Measurements from ENCODE around the gene IDE. TPM values are rescaled to one million over a fixed set of nuclear protein-coding genes. Genes with fewer than 3 reads are reported as not detected.

Gene IDE
- total and polyA plus RNA-seq, 9 of the 15 experiments (the other 6 are each of a cell fraction or from before 2014, with no cell fraction given): 10.2 to 50.6 (median 33.2) TPM

DNA sequence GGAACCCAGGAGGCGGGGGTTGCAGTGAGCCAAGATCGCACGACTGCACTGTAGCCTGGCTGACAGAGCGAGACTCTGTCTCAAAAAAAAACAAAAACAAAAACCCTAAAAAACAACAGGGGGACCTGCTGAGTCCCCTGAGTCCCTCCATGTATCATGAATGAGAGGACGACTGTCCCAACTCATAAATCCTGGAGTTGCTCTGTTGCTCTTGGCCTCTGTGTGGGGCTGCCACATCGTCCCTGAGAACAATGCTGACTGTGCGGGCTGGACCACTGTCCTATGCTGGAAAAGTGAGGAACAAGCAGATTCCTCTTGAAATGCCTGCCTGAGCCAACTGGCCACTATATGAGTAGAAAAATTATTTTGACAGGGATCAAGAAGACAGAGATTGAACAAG, 122.5 kb downstream of the IDE start:
- Histone ChIP-seq H3K27ac (ENCODE audit: extremely low read depth, low read depth, low read length) (no peak overlapping the region), H3K9me3 (replicated peaks; ENCODE audit: control insufficient read depth, insufficient read depth, low read depth, low read length) (no peaks in the 10 kb centered on the region), H3K27me3 (ENCODE audit: control insufficient read depth in 2 of 2, insufficient read depth in 2 of 2, low read length in 2 of 2) (no peaks in the 10 kb centered on the region), H3K4me2 (ENCODE audit: insufficient read depth, low read length) (no peak overlapping the region), H3K4me1 (replicated peaks in 1 of 2; ENCODE audit: control insufficient read depth in 2 of 2, insufficient read depth in 2 of 2, low read length in 2 of 2) (no peaks in the 10 kb centered on the region), H3K79me2 (ENCODE audit: control insufficient read depth, insufficient read depth, low read length) (no peaks in the 10 kb centered on the region), H3K36me3 (ENCODE audit: control insufficient read depth, insufficient read depth, low read length) (peaks cover 49% of the 10 kb centered on the region; the same call in 2 of the 3 replicates), H2AFZ (ENCODE audit: low read depth, low read length) (no peak overlapping the region), H4K20me1 (replicated peaks; ENCODE audit: control insufficient read depth, insufficient read depth, low read length) (no peaks in the 10 kb centered on the region), H3K4me3 (no peak overlapping the region), H3K9me1 (ENCODE audit: control insufficient read depth, insufficient read depth, low read length) (no peaks in the 10 kb centered on the region), H3K9ac (ENCODE audit: insufficient read depth in 1 of 2, low read depth in 2 of 2, low read length in 2 of 2) (no peak overlapping the region)
- 80% methylated on average over 3 of the region's 7 CpGs for WGBS (ENCODE audit: insufficient coverage, low coverage, missing lambda C conversion rate)
- TF ChIP-seq RBM17 (IDR thresholded peaks at IDR 0.05; ENCODE audit: borderline replicate concordance, low read depth, low read length): no peak
- TF ChIP-seq DACH1 (IDR thresholded peaks at IDR 0.05; ENCODE audit: partially characterized antibody): no peak
- no peak for TF ChIP-seq IFI16 (CRISPR knock-in tag; IDR thresholded peaks at IDR 0.05)
- TF ChIP-seq NCOA1 (IDR thresholded peaks at IDR 0.05; ENCODE audit: low read depth): no peak
- no peak for TF ChIP-seq ZNF12 (CRISPR knock-in tag; IDR thresholded peaks at IDR 0.05)
- TF ChIP-seq TAL1 (IDR thresholded peaks at IDR 0.05): no peak
- ChIA-PET POLR2A (no interaction called here), CTCF (ENCODE audit: low intra/inter-chr PET ratio) (no interaction called here)
- intact Hi-C loops (cut with micrococcal nuclease) (no loop called here), in situ Hi-C loops (cut with MboI) (no loop called here)
- ATAC-seq (no peak; the same call in 2 of the 3 replicates), FAIRE-seq (no peak), DNase-seq (ENCODE audit: extremely low read depth in 1 of 4, low spot score in 3 of 4) (no peak)
- BruUV-seq (replicated peaks): no TSS peak

DNA sequence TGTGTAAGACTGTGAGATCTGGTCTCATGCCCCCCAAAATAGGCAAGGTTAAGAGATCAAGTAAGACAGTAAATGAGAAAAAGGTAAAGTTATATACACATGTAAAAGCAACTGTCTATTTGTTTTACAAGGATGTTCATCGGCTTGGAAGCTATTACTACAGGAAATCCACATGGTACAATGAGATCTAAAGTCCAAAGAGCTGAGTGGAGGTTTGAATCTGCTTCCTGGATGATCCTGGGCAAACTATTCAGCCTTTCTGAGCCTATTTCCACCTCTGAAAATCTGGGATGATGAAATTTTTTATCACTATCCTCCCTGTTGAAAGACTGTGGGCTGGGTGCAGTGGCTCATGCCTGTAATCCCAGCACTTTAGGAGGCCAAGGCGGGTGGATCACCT, 123.0 kb downstream of the IDE start:
- WGBS (ENCODE audit: insufficient coverage, low coverage, missing lambda C conversion rate): 92% methylated on average over 1 of the region's 2 CpGs
- in situ Hi-C loops (cut with MboI): no loop called here
- H3K36me3 ChIP-seq (ENCODE audit: control insufficient read depth, insufficient read depth, low read length): peaks cover 44% of the 10 kb centered on the region; the same call in 2 of the 3 replicates
- no peaks in the 10 kb centered on the region for H4K20me1 ChIP-seq (replicated peaks; ENCODE audit: control insufficient read depth, insufficient read depth, low read length)
- H3K27me3 ChIP-seq (ENCODE audit: control insufficient read depth in 2 of 2, insufficient read depth in 2 of 2, low read length in 2 of 2): no peaks in the 10 kb centered on the region
- BruUV-seq (replicated peaks): no TSS peak
- H3K9ac ChIP-seq (ENCODE audit: insufficient read depth in 1 of 2, low read depth in 2 of 2, low read length in 2 of 2): no peak overlapping the region
- H3K79me2 ChIP-seq (ENCODE audit: control insufficient read depth, insufficient read depth, low read length): no peaks in the 10 kb centered on the region
- H2AFZ ChIP-seq (ENCODE audit: low read depth, low read length): no peak overlapping the region
- TF ChIP-seq POLR2A (conservative IDR thresholded peaks at IDR 0.05) (no peak), RHOXF2B (CRISPR knock-in tag; conservative IDR thresholded peaks at IDR 0.05) (no peak)
- no peaks in the 10 kb centered on the region for H3K9me1 ChIP-seq (ENCODE audit: control insufficient read depth, insufficient read depth, low read length)
- intact Hi-C loops (cut with micrococcal nuclease): no loop called here
- no peaks in the 10 kb centered on the region for H3K4me1 ChIP-seq (replicated peaks in 1 of 2; ENCODE audit: control insufficient read depth in 2 of 2, insufficient read depth in 2 of 2, low read length in 2 of 2)
- POLR2A ChIA-PET: no interaction called here
- no peaks in the 10 kb centered on the region for H3K9me3 ChIP-seq (replicated peaks; ENCODE audit: control insufficient read depth, insufficient read depth, low read depth, low read length)
- CTCF ChIA-PET (ENCODE audit: low intra/inter-chr PET ratio): no interaction called here
- no peak for ATAC-seq
- H3K4me2 ChIP-seq (ENCODE audit: insufficient read depth, low read length): no peak overlapping the region
- no peak overlapping the region for H3K27ac ChIP-seq (ENCODE audit: extremely low read depth, low read depth, low read length)
- FAIRE-seq: no peak
- H3K4me3 ChIP-seq: no peak overlapping the region
- DNase-seq (ENCODE audit: extremely low read depth in 1 of 4, low spot score in 3 of 4): no peak

All from K562 (cell line).